BJ (cell line): ENCODE measurements around the gene MEF2C. TPM values are rescaled to one million over a fixed set of nuclear protein-coding genes. Genes with fewer than 3 reads are reported as not detected.

ENCODE experiments used
- CTCF ChIA-PET: fragments of 350-600 bp; formaldehyde crosslinking; extraction: SDS; loops from one replicate; lab custom pipeline; 2021; ENCODE audit warnings: antibody characterized with exemption, inconsistent platforms; lab: Yijun Ruan, JAX
- POLR2A ChIA-PET: fragments of 300-600 bp; sonication (Branson Sonifier 250); formaldehyde crosslinking; extraction: SDS; loops from one replicate; lab custom pipeline; 2021; ENCODE audit warnings: antibody characterized with exemption; lab: Charles Lee
- DNase-seq: peaks from one replicate; pipeline ENCODE4 v3.0.0-alpha.2; 2011; ENCODE audit warnings: low read depth
- H3K27me3 ChIP-seq: 2 replicates; pipeline ENCODE4 v1.6.0; 2011; ENCODE audit warnings: low read length; ENCODE audit not compliant: control insufficient read depth, insufficient read depth
- H3K36me3 ChIP-seq: 2 replicates; pipeline ENCODE4 v1.5.1; 2011; ENCODE audit warnings: low read length; ENCODE audit not compliant: control insufficient read depth, insufficient read depth
- H3K4me3 ChIP-seq: 2 replicates; pipeline ENCODE4 v1.5.1; 2011; ENCODE audit warnings: low read depth, mild to moderate bottlenecking, control low read depth, low read length
- CTCF ChIP-seq: IDR thresholded peaks from 2 replicates; pipeline ENCODE4 v1.5.1; 2011; ENCODE audit warnings: low read depth, mild to moderate bottlenecking, control low read depth, inconsistent platforms, low read length, moderate library complexity; ENCODE audit not compliant: insufficient read depth
- polyA plus RNA-seq: library from polyadenylated mRNA; depleted of rRNA; stranded (reverse); fragments of >200 nt; gene quantifications from 2 replicates; pipeline ENCODE4 v1.2.3, GENCODE V29; 2011

The MEF2C gene
- polyA plus RNA-seq, 1 experiment: 1.6 TPM

GRCh38 chr5:88886252-88886651, 3.3 kb upstream of the MEF2C start:
- ChIA-PET CTCF (interaction anchor here (1.0 kb wide), 1 partner anchor 158 kb away, joined by 3 read pairs; no protein-coding TSS in a partner anchor), POLR2A (no interaction called here)
- no peak for DNase-seq
- H3K36me3 ChIP-seq: no peaks in the 10 kb centered on the region
- H3K27me3 ChIP-seq: no peaks in the 10 kb centered on the region
- no peak for TF ChIP-seq CTCF
- H3K4me3 ChIP-seq: no peak overlapping the region

DNA sequence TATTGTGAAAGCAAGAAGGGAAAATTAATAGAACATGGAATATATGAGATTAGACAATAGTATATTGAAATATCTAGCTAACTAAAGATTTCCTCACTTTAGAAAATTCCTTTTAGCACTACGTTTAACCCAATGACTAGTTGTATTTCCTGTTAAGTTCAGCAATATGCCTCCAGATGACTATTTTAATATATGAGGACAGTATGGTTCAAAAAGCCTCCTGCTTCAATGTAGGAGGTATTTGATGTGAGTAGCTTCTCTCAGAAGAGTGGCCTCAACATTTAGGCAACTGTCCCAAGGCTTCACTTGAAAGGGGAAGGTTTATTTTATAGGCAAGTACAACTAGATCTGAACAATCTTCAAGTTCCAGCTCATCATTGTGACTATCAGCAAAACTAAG, 2.0 kb upstream of the MEF2C start:
- H3K36me3 ChIP-seq: no peaks in the 10 kb centered on the region
- no peak overlapping the region for H3K4me3 ChIP-seq
- CTCF ChIA-PET: no interaction called here
- TF ChIP-seq CTCF: no peak
- POLR2A ChIA-PET: no interaction called here
- no peaks in the 10 kb centered on the region for H3K27me3 ChIP-seq
- no peak for DNase-seq

GRCh38 chr5:88884608-88884877, 1.6 kb upstream of the MEF2C start:
- Histone ChIP-seq H3K36me3 (no peaks in the 10 kb centered on the region), H3K27me3 (no peaks in the 10 kb centered on the region), H3K4me3 (peak overlapping the region; percentile 71)
- ChIA-PET POLR2A (no interaction called here), CTCF (no interaction called here)
- no peak for DNase-seq
- no peak for TF ChIP-seq CTCF

DNA sequence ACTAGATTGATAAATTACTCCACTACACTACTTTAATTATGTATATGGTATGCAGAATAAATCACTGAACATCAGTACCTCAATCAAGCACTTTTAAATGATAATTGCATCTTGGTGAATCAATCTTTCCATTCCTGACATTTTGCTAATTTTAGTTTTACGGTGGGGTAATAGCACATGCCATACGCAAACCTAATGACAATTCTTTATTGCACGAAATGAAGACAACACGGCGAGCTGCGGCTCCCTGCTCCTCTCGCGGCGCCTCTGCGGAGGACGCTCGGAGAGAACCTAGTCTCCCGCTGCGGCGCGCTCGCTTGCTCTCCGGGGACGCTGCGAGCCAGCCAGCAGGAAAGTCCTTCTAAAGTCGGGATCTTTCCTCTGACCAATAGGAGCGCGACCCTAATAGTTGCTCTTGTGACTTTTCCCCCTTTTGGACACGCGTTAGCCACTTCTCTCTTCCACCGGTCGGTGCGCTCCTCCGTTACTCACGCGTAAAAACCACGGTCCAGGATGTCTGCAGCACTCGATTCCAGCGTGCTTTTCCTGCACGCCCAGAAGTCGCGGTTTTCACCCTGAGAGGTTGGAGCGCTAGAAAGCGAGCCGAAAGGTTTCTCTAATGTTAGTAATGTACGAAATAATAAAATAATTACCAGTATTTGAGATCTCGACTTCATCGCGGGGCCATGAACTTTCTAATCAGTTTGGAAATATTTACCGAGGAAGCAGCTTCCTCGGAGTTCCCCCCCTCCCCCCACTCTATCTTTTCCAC, 1.0 kb upstream of the MEF2C start:
- ChIA-PET POLR2A (no interaction called here), CTCF (interaction anchor here (0.6 kb wide), 1 partner anchor 106 kb away, joined by 3 read pairs; no protein-coding TSS in a partner anchor)
- Histone ChIP-seq H3K36me3 (no peaks in the 10 kb centered on the region), H3K4me3 (peak overlapping the region; percentile 71), H3K27me3 (no peaks in the 10 kb centered on the region)
- TF ChIP-seq CTCF: no peak
- no peak for DNase-seq

DNA sequence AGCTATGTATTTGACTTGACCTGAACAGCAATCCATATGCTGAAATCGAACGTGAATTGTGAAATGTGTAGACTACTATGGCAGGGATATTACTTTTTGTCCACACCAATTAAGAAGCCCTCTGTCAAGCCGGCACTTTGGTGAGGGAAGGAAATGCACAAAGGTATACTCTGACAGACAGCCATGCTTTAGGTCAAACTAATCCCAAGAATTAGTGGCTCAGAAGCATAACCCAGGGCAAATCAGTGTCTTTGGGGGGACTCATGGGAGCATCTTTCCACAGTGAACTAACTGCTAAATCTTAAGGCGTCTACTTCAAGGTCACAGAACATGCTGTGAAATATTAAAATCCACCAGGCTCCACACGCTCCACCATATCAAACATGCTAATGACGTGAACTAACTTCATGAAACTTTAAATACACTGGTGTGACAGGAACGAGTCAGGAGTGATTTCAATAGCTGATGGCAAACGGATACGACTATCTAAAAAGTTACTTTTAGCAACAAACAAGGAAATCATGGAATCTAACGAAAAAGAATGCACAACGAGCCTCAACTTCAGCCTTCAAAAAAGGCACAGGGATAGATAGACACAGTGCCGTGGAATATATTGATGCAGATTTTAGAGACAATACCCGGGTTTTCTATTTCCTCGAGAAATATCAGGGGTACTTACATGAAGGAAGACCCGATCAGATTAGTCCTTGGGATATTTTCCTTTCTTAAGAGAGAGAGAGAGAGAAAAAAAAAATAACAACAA, 527 bp downstream of the MEF2C start:
- no peak for TF ChIP-seq CTCF
- no peak for DNase-seq
- ChIA-PET CTCF (interaction anchor here (1.2 kb wide), 1 partner anchor 52 kb away, joined by 4 read pairs; no protein-coding TSS in a partner anchor), POLR2A (no interaction called here)
- Histone ChIP-seq H3K4me3 (peak overlapping the region; percentile 71), H3K36me3 (no peaks in the 10 kb centered on the region), H3K27me3 (no peaks in the 10 kb centered on the region)
